Astrocyte (in vitro differentiated cells and primary cell): Measurements from ENCODE around the gene ZMIZ1. TPM values are rescaled to one million over a fixed set of nuclear protein-coding genes. Genes with fewer than 3 reads are reported as not detected.

ENCODE experiments used
- DNase-seq: peaks from one replicate; pipeline ENCODE4 v3.0.0-alpha.2; 2010; ENCODE audit warnings: low read depth
- FAIRE-seq: peaks from 2 replicates; lab custom pipeline; 2011; peaks lifted over from hg19 to GRCh38; lab: Jason Lieb, UNC
- H2AFZ ChIP-seq: 2 replicates; pipeline ENCODE4 v1.6.0; 2012; ENCODE audit warnings: low read depth, low read length, inconsistent platforms
- H3K27ac ChIP-seq: 2 replicates; pipeline ENCODE4 v1.5.1; 2011; ENCODE audit warnings: low read depth, low read length, inconsistent platforms
- H3K27me3 ChIP-seq: 2 replicates; pipeline ENCODE4 v1.6.0; 2011; ENCODE audit warnings: low read length, inconsistent platforms; ENCODE audit not compliant: insufficient read depth
- H3K36me3 ChIP-seq: 2 replicates; pipeline ENCODE4 v1.5.1; 2011; ENCODE audit warnings: low read length, inconsistent platforms; ENCODE audit not compliant: insufficient read depth
- H3K4me1 ChIP-seq: 2 replicates; pipeline ENCODE4 v1.5.1; 2011; ENCODE audit warnings: low read length, inconsistent platforms; ENCODE audit not compliant: insufficient read depth
- H3K4me2 ChIP-seq: 2 replicates; pipeline ENCODE4 v1.6.0; 2012; ENCODE audit warnings: low read length, inconsistent platforms
- H3K4me3 ChIP-seq: 2 replicates; pipeline ENCODE4 v1.5.1; 2011; ENCODE audit warnings: low read depth, mild to moderate bottlenecking, low read length, inconsistent platforms; ENCODE audit not compliant: insufficient read depth
- H3K79me2 ChIP-seq: 2 replicates; pipeline ENCODE4 v1.6.0; 2012; ENCODE audit warnings: mild to moderate bottlenecking, low read length, inconsistent platforms; ENCODE audit not compliant: insufficient read depth
- H3K9ac ChIP-seq: 2 replicates; pipeline ENCODE4 v1.6.0; 2012; ENCODE audit warnings: mild to moderate bottlenecking, low read length, inconsistent platforms
- H3K9me3 ChIP-seq: 2 replicates; pipeline ENCODE4 v1.5.1; 2012; ENCODE audit warnings: low read depth, mild to moderate bottlenecking, low read length, inconsistent platforms; ENCODE audit not compliant: insufficient read depth
- H4K20me1 ChIP-seq: 2 replicates; pipeline ENCODE4 v1.6.0; 2012; ENCODE audit warnings: low read length, inconsistent platforms; ENCODE audit not compliant: insufficient read depth
- H3K27ac Mint-ChIP-seq: one replicate; pipeline ENCODE4 v1.8.0; 2021; ENCODE audit warnings: mild to moderate bottlenecking, mixed read lengths; ENCODE audit not compliant: unreplicated experiment
- H3K27me3 Mint-ChIP-seq: one replicate; pipeline ENCODE4 v1.8.0; 2021; ENCODE audit warnings: low read depth, mixed read lengths; ENCODE audit not compliant: unreplicated experiment
- H3K36me3 Mint-ChIP-seq: one replicate; pipeline ENCODE4 v1.8.0; 2021; ENCODE audit warnings: low read depth, mixed read lengths; ENCODE audit not compliant: unreplicated experiment
- H3K4me1 Mint-ChIP-seq: one replicate; pipeline ENCODE4 v1.8.0; 2021; ENCODE audit warnings: low read depth, mixed read lengths; ENCODE audit not compliant: unreplicated experiment
- H3K4me3 Mint-ChIP-seq: one replicate; pipeline ENCODE4 v1.8.0; 2021; ENCODE audit warnings: mild to moderate bottlenecking, moderate library complexity, mixed read lengths; ENCODE audit not compliant: unreplicated experiment
- H3K9me3 Mint-ChIP-seq: one replicate; pipeline ENCODE4 v1.8.0; 2021; ENCODE audit warnings: mild to moderate bottlenecking, mixed read lengths; ENCODE audit not compliant: unreplicated experiment
- EZH2 ChIP-seq: IDR thresholded peaks from 2 replicates; pipeline ENCODE4 v1.6.1; 2012; ENCODE audit warnings: mild to moderate bottlenecking, low read length, inconsistent platforms; ENCODE audit not compliant: insufficient read depth
- total RNA-seq: library from RNA; stranded (reverse); gene quantifications from 2 replicates; pipeline ENCODE4 v1.2.1, GENCODE V29; 2021
- TF ChIP-seq, protein P1 (sequence below): IDR thresholded peaks from 2 replicates; pipeline ENCODE4 v1.5.1; 2011; ENCODE audit warnings: low read depth, mild to moderate bottlenecking, inconsistent platforms, low read length, moderate library complexity; ENCODE audit not compliant: insufficient read depth

The ZMIZ1 gene
- total RNA-seq, 1 donor from 2014 or later = 45.5 TPM

DNA sequence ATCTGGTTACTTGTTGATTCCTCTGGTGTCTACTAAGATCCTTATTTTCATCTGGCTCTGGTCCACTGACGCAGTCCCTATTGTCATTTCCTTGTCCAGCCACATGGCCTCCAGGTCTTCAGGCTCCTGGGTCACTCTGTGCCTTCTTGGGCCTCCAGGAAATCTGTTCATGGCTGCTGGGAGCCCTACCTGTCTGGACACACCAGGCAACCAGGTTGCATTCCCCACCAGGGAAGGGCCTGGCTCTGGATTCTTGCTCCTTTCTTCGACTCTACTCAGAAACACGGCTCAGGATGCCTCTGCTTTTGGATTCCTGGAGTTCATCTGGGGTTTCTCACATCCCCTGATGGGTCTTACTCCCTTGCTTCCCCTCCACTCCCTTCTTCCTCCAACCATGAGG lies 270.5 kb downstream of the ZMIZ1 start:
- Histone ChIP-seq H3K4me2 (no peak overlapping the region), H3K4me3 (no peak overlapping the region), H4K20me1 (no peaks in the 10 kb centered on the region), H3K4me1 (no peaks in the 10 kb centered on the region), H3K27ac (no peak overlapping the region), H3K36me3 (no peaks in the 10 kb centered on the region), H3K79me2 (no peaks in the 10 kb centered on the region), H3K9me3 (no peaks in the 10 kb centered on the region), H3K27me3 (no peaks in the 10 kb centered on the region), H3K9ac (no peak overlapping the region), H2AFZ (no peak overlapping the region)
- H3K4me3 Mint-ChIP-seq = no peak overlapping the region
- no peaks in the 10 kb centered on the region for H3K36me3 Mint-ChIP-seq
- FAIRE-seq (no peak), DNase-seq (no peak)
- peaks cover 22% of the 10 kb centered on the region for H3K27me3 Mint-ChIP-seq
- H3K9me3 Mint-ChIP-seq = peaks cover 2% of the 10 kb centered on the region
- no peak for TF ChIP-seq EZH2
- TF ChIP-seq, protein P1, sequence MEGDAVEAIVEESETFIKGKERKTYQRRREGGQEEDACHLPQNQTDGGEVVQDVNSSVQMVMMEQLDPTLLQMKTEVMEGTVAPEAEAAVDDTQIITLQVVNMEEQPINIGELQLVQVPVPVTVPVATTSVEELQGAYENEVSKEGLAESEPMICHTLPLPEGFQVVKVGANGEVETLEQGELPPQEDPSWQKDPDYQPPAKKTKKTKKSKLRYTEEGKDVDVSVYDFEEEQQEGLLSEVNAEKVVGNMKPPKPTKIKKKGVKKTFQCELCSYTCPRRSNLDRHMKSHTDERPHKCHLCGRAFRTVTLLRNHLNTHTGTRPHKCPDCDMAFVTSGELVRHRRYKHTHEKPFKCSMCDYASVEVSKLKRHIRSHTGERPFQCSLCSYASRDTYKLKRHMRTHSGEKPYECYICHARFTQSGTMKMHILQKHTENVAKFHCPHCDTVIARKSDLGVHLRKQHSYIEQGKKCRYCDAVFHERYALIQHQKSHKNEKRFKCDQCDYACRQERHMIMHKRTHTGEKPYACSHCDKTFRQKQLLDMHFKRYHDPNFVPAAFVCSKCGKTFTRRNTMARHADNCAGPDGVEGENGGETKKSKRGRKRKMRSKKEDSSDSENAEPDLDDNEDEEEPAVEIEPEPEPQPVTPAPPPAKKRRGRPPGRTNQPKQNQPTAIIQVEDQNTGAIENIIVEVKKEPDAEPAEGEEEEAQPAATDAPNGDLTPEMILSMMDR = no peak
- no peak overlapping the region for H3K27ac Mint-ChIP-seq
- peaks cover 7% of the 10 kb centered on the region for H3K4me1 Mint-ChIP-seq

DNA sequence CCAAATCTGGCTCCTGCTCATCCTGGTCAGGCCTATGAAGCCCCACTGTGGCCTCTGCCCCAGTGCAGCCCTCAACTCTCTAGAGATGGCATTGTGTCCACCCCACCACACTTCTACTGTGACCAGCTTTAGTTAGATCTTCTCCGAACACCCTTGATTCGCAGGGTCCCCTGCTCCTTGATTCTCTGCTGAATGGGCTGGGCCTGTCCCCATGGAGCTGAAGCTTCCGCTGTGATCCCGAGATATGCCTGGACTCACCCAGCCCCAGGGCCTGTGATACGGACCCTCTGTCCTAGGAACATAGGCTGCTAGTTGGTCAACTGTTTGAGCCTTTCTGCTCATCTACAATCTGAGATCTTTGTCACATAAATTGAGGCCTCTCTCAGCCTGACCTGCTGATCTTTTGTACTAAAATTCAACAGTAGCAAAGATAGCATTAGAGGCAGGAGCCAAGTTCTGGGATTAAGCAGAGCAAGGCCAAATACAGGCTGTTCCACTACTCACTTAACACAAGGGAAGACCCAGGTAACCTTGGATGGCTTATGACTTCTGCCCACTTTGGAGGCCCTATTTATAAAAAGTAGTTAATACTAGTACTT lies 272.0 kb downstream of the ZMIZ1 start:
- TF ChIP-seq EZH2 = no peak
- TF ChIP-seq, protein P1 = no peak
- Histone ChIP-seq H3K9me3 (no peaks in the 10 kb centered on the region), H3K9ac (no peak overlapping the region), H3K27me3 (no peaks in the 10 kb centered on the region), H3K36me3 (no peaks in the 10 kb centered on the region), H2AFZ (no peak overlapping the region), H3K79me2 (no peaks in the 10 kb centered on the region), H3K27ac (no peak overlapping the region), H3K4me1 (no peaks in the 10 kb centered on the region), H3K4me2 (no peak overlapping the region), H4K20me1 (no peaks in the 10 kb centered on the region), H3K4me3 (no peak overlapping the region)
- Mint-ChIP-seq H3K4me1 (peaks cover 4% of the 10 kb centered on the region), H3K4me3 (no peak overlapping the region), H3K27me3 (peaks cover 25% of the 10 kb centered on the region), H3K36me3 (no peaks in the 10 kb centered on the region), H3K27ac (no peak overlapping the region), H3K9me3 (peaks cover 2% of the 10 kb centered on the region)
- FAIRE-seq = no peak
- DNase-seq = no peak

DNA sequence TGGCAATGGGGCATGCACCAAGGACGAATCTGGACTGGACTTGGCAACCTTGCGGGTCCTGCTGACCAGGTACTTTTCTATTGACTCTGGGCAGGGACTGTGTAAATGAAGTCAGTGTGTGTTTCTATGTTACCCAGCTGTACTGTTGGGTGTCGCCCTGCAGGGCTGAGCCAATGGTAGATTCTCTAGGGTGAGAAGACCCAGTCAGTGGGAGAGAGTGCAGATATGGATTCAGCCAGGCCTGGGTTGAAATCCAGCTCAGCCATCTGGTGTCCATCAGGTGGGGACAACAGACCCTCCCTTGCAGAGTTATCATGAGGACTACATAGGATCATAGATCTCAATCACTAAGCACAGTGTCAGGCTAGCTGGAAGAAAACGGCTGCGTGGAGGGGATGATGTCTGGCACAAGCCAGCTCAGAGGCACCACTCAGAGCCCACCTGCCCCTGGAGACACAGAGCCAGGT lies 273.6 kb downstream of the ZMIZ1 start:
- Histone ChIP-seq H3K27ac (no peak overlapping the region), H4K20me1 (no peaks in the 10 kb centered on the region), H3K36me3 (no peaks in the 10 kb centered on the region), H3K79me2 (peaks cover under 1% of the 10 kb centered on the region), H3K4me1 (no peaks in the 10 kb centered on the region), H3K27me3 (no peaks in the 10 kb centered on the region), H3K4me3 (no peak overlapping the region), H3K9me3 (no peaks in the 10 kb centered on the region), H3K4me2 (no peak overlapping the region), H3K9ac (no peak overlapping the region), H2AFZ (no peak overlapping the region)
- TF ChIP-seq, protein P1 = no peak
- no peak for TF ChIP-seq EZH2
- Mint-ChIP-seq H3K4me3 (no peak overlapping the region), H3K36me3 (no peaks in the 10 kb centered on the region), H3K9me3 (peaks cover 2% of the 10 kb centered on the region), H3K4me1 (peaks cover 2% of the 10 kb centered on the region), H3K27ac (no peak overlapping the region), H3K27me3 (peaks cover 25% of the 10 kb centered on the region)
- DNase-seq (no peak), FAIRE-seq (no peak)
